ENCODE results near the gene GALNT10. TPM values are rescaled to one million over a fixed set of nuclear protein-coding genes. Genes with fewer than 3 reads are reported as not detected.
A peak's percentile ranks its signal among the peaks of the same experiment; 100 is the strongest.

Gene GALNT10
- polyA plus RNA-seq, 1 donor (not counting 4 experiments of a cell fraction or from before 2014, with no cell fraction given) = 17.9 TPM

GRCh38 chr5:154198611-154199230 lies 8.2 kb downstream of the GALNT10 start:
- peak; percentile 70 for FAIRE-seq
- dilution Hi-C loops (cut with MboI; ENCODE audit: extremely low pct_ligation_motif_present, low sequenced_read_pairs) = no loop called here
- peak overlapping the region; percentile 7 for H3K4me2 ChIP-seq (ENCODE audit: control insufficient read depth, extremely low read depth, insufficient read depth, low read depth, low read length)

GRCh38 chr5:154199263-154199662 lies 8.7 kb downstream of the GALNT10 start:
- Histone ChIP-seq H4K20me1 (ENCODE audit: control insufficient read depth, extremely low read depth, insufficient read depth, low read length) (peaks cover 23% of the 10 kb centered on the region), H3K27me3 (ENCODE audit: control insufficient read depth, extremely low read depth, insufficient read depth, low read length) (peaks cover 22% of the 10 kb centered on the region), H2AFZ (ENCODE audit: control insufficient read depth, low read length) (no peak overlapping the region), H3K36me3 (ENCODE audit: control insufficient read depth in 2 of 2, extremely low read depth in 1 of 2, insufficient read depth in 2 of 2, low read length in 2 of 2) (peaks cover 0 to 2% of the 10 kb centered on the region in 2 experiments), H3K9ac (ENCODE audit: control insufficient read depth, extremely low read depth, insufficient read depth, low read length) (no peak overlapping the region), H3K27ac (ENCODE audit: control insufficient read depth, insufficient read depth, low read length) (no peak overlapping the region), H3K4me2 (ENCODE audit: control insufficient read depth, extremely low read depth, insufficient read depth, low read depth, low read length) (peak overlapping the region; percentile 7), H3K4me1 (ENCODE audit: control insufficient read depth, extremely low read depth, insufficient read depth, low read length) (peaks cover 23% of the 10 kb centered on the region), H3K9me3 (ENCODE audit: control insufficient read depth, low read depth, low read length) (no peaks in the 10 kb centered on the region), H3K79me2 (ENCODE audit: control insufficient read depth, insufficient read depth, low read length) (no peaks in the 10 kb centered on the region), H3K4me3 (ENCODE audit: control insufficient read depth in 2 of 3, extremely low read depth in 1 of 3, insufficient read depth in 2 of 3, low read depth in 1 of 3, low read length in 3 of 3) (no peak overlapping the region), H3K9me1 (ENCODE audit: control insufficient read depth, extremely low read depth, insufficient read depth, low read length) (peaks cover 5% of the 10 kb centered on the region)
- FAIRE-seq = no peak
- DNase-seq (ENCODE audit: low read depth, low spot score) = no peak
- TF ChIP-seq CTCF (optimal IDR thresholded peaks at IDR 0.05 in 1 of 3, IDR thresholded peaks at IDR 0.05 in 1 of 3, conservative IDR thresholded peaks at IDR 0.05 in 1 of 3; ENCODE audit: extremely low read depth in 1 of 3, insufficient read depth in 2 of 3, low read length in 3 of 3) = no peak
- TF ChIP-seq EZH2 (IDR thresholded peaks at IDR 0.05; ENCODE audit: low read length) = no peak
- dilution Hi-C loops (cut with MboI; ENCODE audit: extremely low pct_ligation_motif_present, low sequenced_read_pairs) = no loop called here

More at GRCh38 chr5:154198611-154199230, 8.2 kb downstream of the GALNT10 start:
- TF ChIP-seq EZH2 (IDR thresholded peaks at IDR 0.05; ENCODE audit: low read length) (no peak), CTCF (optimal IDR thresholded peaks at IDR 0.05 in 1 of 3, IDR thresholded peaks at IDR 0.05 in 1 of 3, conservative IDR thresholded peaks at IDR 0.05 in 1 of 3; ENCODE audit: extremely low read depth in 1 of 3, insufficient read depth in 2 of 3, low read length in 3 of 3) (peak in 1 of 3 experiments; percentile 0)
- Histone ChIP-seq H3K4me3 (ENCODE audit: control insufficient read depth in 2 of 3, extremely low read depth in 1 of 3, insufficient read depth in 2 of 3, low read depth in 1 of 3, low read length in 3 of 3) (no peak overlapping the region), H3K9me3 (ENCODE audit: control insufficient read depth, low read depth, low read length) (no peaks in the 10 kb centered on the region), H3K27me3 (ENCODE audit: control insufficient read depth, extremely low read depth, insufficient read depth, low read length) (peaks cover 22% of the 10 kb centered on the region), H3K4me1 (ENCODE audit: control insufficient read depth, extremely low read depth, insufficient read depth, low read length) (peaks cover 25% of the 10 kb centered on the region), H3K79me2 (ENCODE audit: control insufficient read depth, insufficient read depth, low read length) (no peaks in the 10 kb centered on the region), H3K36me3 (ENCODE audit: control insufficient read depth in 2 of 2, extremely low read depth in 1 of 2, insufficient read depth in 2 of 2, low read length in 2 of 2) (peaks cover 0 to 2% of the 10 kb centered on the region in 2 experiments), H4K20me1 (ENCODE audit: control insufficient read depth, extremely low read depth, insufficient read depth, low read length) (peaks cover 23% of the 10 kb centered on the region), H3K9ac (ENCODE audit: control insufficient read depth, extremely low read depth, insufficient read depth, low read length) (no peak overlapping the region), H2AFZ (ENCODE audit: control insufficient read depth, low read length) (no peak overlapping the region), H3K27ac (ENCODE audit: control insufficient read depth, insufficient read depth, low read length) (no peak overlapping the region), H3K9me1 (ENCODE audit: control insufficient read depth, extremely low read depth, insufficient read depth, low read length) (peaks cover 5% of the 10 kb centered on the region)
- no peak for DNase-seq (ENCODE audit: low read depth, low spot score)

Measured in keratinocyte (primary cell).